OCI-LY1 (cell line): Measurements from ENCODE around the gene YARS1.

Experiments used
- H2AFZ ChIP-seq: fragments of 200-600 bp; sonication (generic), shearing (Covaris generic); 2 replicates; pipeline ENCODE4 v1.6.0; 2014; ENCODE audit warnings: antibody characterized with exemption, mild to moderate bottlenecking, low read length
- H3F3A ChIP-seq: fragments of 200-600 bp; sonication (generic), shearing (Covaris generic); 2 replicates; pipeline ENCODE4 v1.6.0; 2014; ENCODE audit warnings: mild to moderate bottlenecking, antibody characterized with exemption, low read length, moderate library complexity; ENCODE audit not compliant: insufficient read depth
- H3K27ac ChIP-seq: fragments of 200-600 bp; sonication (generic); 2 replicates; pipeline ENCODE4 v1.5.1; 2014; ENCODE audit warnings: low read length, mixed run types, mild to moderate bottlenecking, low read depth; ENCODE audit not compliant: poor library complexity, severe bottlenecking
- H3K27me3 ChIP-seq: fragments of 200-600 bp; sonication (generic); 2 replicates; pipeline ENCODE4 v1.6.0; 2014; ENCODE audit warnings: antibody characterized with exemption, mild to moderate bottlenecking, low read length, moderate library complexity; ENCODE audit not compliant: insufficient read depth
- H3K36me3 ChIP-seq: fragments of 200-600 bp; sonication (generic); 2 replicates; pipeline ENCODE4 v1.6.1; 2014; ENCODE audit warnings: mild to moderate bottlenecking, antibody characterized with exemption, low read length, moderate library complexity, mixed read lengths; ENCODE audit not compliant: insufficient read depth
- H3K4me1 ChIP-seq: fragments of 200-600 bp; sonication (generic); 2 replicates; pipeline ENCODE4 v1.5.1; 2014; ENCODE audit warnings: mild to moderate bottlenecking, low read length, moderate library complexity; ENCODE audit not compliant: insufficient read depth, severe bottlenecking
- H3K4me2 ChIP-seq: fragments of 200-600 bp; sonication (generic), shearing (Covaris generic); 2 replicates; pipeline ENCODE4 v1.6.1; 2014; ENCODE audit warnings: low read length
- H3K4me3 ChIP-seq: fragments of 200-600 bp; sonication (generic); 2 replicates; pipeline ENCODE4 v1.5.1; 2014; ENCODE audit warnings: low read length, low read depth, mild to moderate bottlenecking, mixed read lengths; ENCODE audit not compliant: poor library complexity, severe bottlenecking
- H3K79me2 ChIP-seq: fragments of 200-600 bp; shearing (Covaris generic); 2 replicates; pipeline ENCODE4 v1.6.1; 2016; ENCODE audit warnings: mixed run types, low read length, mixed read lengths; ENCODE audit not compliant: insufficient read depth
- H3K9ac ChIP-seq: fragments of 200-600 bp; sonication (generic), shearing (Covaris generic); 2 replicates; pipeline ENCODE4 v1.6.1; 2014; ENCODE audit warnings: mild to moderate bottlenecking, low read length, mixed read lengths
- H3K9me2 ChIP-seq: fragments of 200-600 bp; sonication (generic), shearing (Covaris generic); 2 replicates; pipeline ENCODE4 v1.6.1; 2014; ENCODE audit warnings: low read depth, mild to moderate bottlenecking, low read length, mixed read lengths
- H3K9me3 ChIP-seq: fragments of 200-600 bp; shearing (Covaris generic); 2 replicates; pipeline ENCODE4 v1.6.1; 2014; ENCODE audit warnings: low read length, mixed read lengths
- H4K20me1 ChIP-seq: fragments of 200-600 bp; sonication (generic), shearing (Covaris generic); 2 replicates; pipeline ENCODE4 v1.6.0; 2016; ENCODE audit warnings: mild to moderate bottlenecking, low read length; ENCODE audit not compliant: insufficient read depth
- EZH2 ChIP-seq: fragments of 200-600 bp; sonication (generic), shearing (Covaris generic); IDR thresholded peaks from 2 replicates; pipeline ENCODE4 v1.8.0; 2017; ENCODE audit warnings: borderline replicate concordance, mixed run types, mild to moderate bottlenecking, antibody characterized with exemption, low read length, moderate library complexity, mixed read lengths
- TF ChIP-seq, protein P1 (sequence below): fragments of 200-600 bp; sonication (generic), shearing (Covaris generic); IDR thresholded peaks from 2 replicates; pipeline ENCODE4 v1.5.1; 2017; ENCODE audit warnings: mild to moderate bottlenecking, antibody characterized with exemption, low read length, moderate library complexity, mixed read lengths

YARS1 gene

DNA sequence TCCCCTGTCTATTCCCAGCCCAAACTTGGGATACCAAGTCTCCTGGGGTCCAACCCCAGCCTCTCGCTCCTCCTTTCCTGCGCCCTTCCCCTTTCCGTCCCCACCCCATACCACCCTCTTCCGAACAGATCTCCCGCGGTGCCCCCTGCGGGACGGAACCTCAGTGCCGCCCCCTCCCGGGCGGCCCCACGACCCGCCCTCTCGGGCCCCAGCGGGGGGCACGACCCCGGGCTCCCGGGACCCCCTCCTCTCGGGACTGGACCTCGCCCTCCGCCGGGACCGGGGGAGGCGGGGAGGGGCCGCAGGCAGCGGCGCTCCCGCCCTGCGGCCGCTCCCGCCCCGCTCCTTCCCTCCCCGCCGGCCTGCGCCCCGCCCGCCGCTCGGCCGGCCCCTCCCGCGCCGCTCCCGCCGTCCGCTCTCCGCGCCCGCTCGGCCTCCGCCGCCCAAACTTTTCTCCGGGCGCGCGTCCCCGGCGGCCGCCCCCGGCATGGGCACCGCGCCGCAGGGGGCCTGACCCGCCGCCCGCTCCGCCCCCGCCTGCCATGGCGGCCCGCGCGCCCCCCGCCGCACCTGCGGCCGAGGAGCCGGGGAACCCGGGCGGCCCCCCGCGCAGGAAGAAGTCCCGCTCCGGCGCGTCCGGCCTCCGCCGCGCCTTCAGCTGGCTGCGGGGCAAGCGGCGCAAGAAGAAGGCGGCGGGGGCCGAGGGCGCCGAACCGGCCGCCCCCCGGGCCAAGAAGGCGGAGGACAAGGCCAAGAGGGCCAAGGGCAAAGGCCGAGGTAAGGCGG is 75.6 kb downstream of the YARS1 start:
- H2AFZ ChIP-seq, result no peak overlapping the region

GRCh38 chr1:32741059-32741412 is 76.1 kb downstream of the YARS1 start:
- Histone ChIP-seq H3K9ac (no peak overlapping the region; the same call in 1 of the 2 replicates), H3K4me2 (peak overlapping the region; percentile 74), H3K4me3 (peak overlapping the region; percentile 59), H3K79me2 (no peaks in the 10 kb centered on the region), H3K9me2 (no peaks in the 10 kb centered on the region), H3K27me3 (peaks cover 14% of the 10 kb centered on the region), H2AFZ (no peak overlapping the region), H3F3A (no peaks in the 10 kb centered on the region), H3K4me1 (peaks cover 4% of the 10 kb centered on the region), H3K27ac (no peak overlapping the region), H3K36me3 (no peaks in the 10 kb centered on the region), H3K9me3 (no peaks in the 10 kb centered on the region), H4K20me1 (no peaks in the 10 kb centered on the region)
- TF ChIP-seq EZH2, result no peak
- TF ChIP-seq, protein P1, sequence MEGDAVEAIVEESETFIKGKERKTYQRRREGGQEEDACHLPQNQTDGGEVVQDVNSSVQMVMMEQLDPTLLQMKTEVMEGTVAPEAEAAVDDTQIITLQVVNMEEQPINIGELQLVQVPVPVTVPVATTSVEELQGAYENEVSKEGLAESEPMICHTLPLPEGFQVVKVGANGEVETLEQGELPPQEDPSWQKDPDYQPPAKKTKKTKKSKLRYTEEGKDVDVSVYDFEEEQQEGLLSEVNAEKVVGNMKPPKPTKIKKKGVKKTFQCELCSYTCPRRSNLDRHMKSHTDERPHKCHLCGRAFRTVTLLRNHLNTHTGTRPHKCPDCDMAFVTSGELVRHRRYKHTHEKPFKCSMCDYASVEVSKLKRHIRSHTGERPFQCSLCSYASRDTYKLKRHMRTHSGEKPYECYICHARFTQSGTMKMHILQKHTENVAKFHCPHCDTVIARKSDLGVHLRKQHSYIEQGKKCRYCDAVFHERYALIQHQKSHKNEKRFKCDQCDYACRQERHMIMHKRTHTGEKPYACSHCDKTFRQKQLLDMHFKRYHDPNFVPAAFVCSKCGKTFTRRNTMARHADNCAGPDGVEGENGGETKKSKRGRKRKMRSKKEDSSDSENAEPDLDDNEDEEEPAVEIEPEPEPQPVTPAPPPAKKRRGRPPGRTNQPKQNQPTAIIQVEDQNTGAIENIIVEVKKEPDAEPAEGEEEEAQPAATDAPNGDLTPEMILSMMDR, result no peak

More for the DNA sequence above, 75.6 kb downstream of the YARS1 start:
- Histone ChIP-seq H3K27me3 (peaks cover 14% of the 10 kb centered on the region), H3K27ac (no peak overlapping the region), H3K79me2 (no peaks in the 10 kb centered on the region), H3K4me1 (peaks cover 4% of the 10 kb centered on the region), H3K9me3 (no peaks in the 10 kb centered on the region), H3K4me3 (peak overlapping the region; percentile 59), H3F3A (no peaks in the 10 kb centered on the region), H3K4me2 (peak overlapping the region; percentile 74), H3K36me3 (no peaks in the 10 kb centered on the region), H4K20me1 (no peaks in the 10 kb centered on the region), H3K9ac (no peak overlapping the region; the same call in 1 of the 2 replicates), H3K9me2 (no peaks in the 10 kb centered on the region)
- no peak for TF ChIP-seq EZH2
- TF ChIP-seq, protein P1, result peak; percentile 32; the same call in 1 of the 2 replicates

DNA sequence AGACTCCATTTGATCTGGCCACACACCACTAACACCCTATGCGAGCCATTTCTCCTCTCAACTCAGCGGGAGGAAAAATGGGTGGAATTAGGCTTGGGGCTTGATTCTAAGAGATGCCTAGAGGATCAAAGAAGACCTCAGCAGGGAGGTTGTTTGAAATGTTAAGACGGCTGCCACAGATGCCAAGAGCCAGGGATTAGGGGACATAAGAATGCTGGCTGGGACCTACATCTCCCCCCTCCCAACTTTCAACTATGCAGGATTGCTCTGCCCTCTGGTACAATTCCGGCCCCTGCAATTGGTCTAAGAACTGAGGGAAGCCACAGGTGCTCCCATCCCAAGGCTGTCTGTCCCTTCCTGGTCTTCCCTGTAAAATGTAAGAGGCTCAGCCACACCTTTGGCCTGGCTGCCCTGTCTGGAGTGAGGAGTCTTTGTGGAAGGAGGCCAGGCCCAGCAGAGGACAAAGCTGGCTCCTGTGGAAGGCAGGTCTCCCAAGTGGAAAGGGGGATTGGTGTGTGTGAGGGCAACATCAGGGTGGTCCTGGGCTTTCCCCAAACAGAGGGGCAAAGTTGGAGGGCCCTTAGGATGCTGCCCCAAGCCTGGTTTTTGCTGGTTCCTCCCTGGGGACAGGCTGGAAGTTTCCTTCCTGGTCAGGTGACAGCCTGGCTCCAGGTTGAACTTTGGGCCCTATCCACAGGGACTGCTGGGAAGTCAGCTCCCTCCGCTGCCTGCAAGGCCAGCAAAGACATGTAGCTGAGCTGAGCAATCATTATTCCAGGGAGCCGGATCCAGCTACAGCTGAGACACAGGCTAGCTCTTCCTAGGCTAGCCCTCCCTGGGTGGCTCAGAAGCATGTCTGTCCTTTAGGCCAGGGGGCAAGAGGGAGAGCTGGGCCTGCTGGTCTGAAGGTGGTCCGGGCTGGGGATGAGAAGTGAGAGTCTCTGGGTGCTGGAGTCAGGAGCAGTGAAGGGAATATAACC is 80.1 kb downstream of the YARS1 start:
- no peak overlapping the region for H3K4me3 ChIP-seq
- no peak overlapping the region for H3K9ac ChIP-seq
- peaks cover 4% of the 10 kb centered on the region for H3K4me1 ChIP-seq
- no peak overlapping the region for H3K27ac ChIP-seq
- H4K20me1 ChIP-seq, result no peaks in the 10 kb centered on the region
- no peaks in the 10 kb centered on the region for H3K9me3 ChIP-seq
- H3F3A ChIP-seq, result no peaks in the 10 kb centered on the region
- no peaks in the 10 kb centered on the region for H3K36me3 ChIP-seq
- H3K4me2 ChIP-seq, result no peak overlapping the region
- no peaks in the 10 kb centered on the region for H3K9me2 ChIP-seq
- peaks cover 1% of the 10 kb centered on the region; the same call in 1 of the 2 replicates for H3K27me3 ChIP-seq
- no peak overlapping the region for H2AFZ ChIP-seq
- H3K79me2 ChIP-seq, result no peaks in the 10 kb centered on the region
- TF ChIP-seq, protein P1, result no peak
- TF ChIP-seq EZH2, result no peak
